ENCODE data around the gene COX5A. TPM values are rescaled to one million over a fixed set of nuclear protein-coding genes. Genes with fewer than 3 reads are reported as not detected.
"Not testable (repeated sequence)": the region's sequence is repeated elsewhere in the genome, so short reads cannot be mapped to it uniquely, and the experiment has no call there.

Gene COX5A
- total RNA-seq, 6 experiments from 2014 or later, result 130 to 169 (median 141) TPM

- ATAC-seq (no peak), DNase-seq (no peak)
- WGBS (ENCODE audit: insufficient coverage, low coverage, low lambda C conversion rate, missing lambda C conversion rate), result 100% methylated on average over 2 of the region's 3 CpGs
- Histone ChIP-seq H3K4me1 (peaks cover 0 to 21% (median 3%) of the 10 kb centered on the region in 4 donors), H3K27me3 (no peaks in the 10 kb centered on the region), H3K4me3 (no peak overlapping the region), H3K36me3 (peaks cover 0 to 21% (median 0%) of the 10 kb centered on the region in 4 donors), H3K9me3 (no peaks in the 10 kb centered on the region), H3K27ac (no peak overlapping the region)
- intact Hi-C loops (cut with DNase I), result no loop called here
- TF ChIP-seq POLR2A (IDR thresholded peaks at IDR 0.05) (no peak), CTCF (IDR thresholded peaks at IDR 0.05) (no peak)
Measured at GRCh38 chr15:74896316-74896715, 41.6 kb downstream of the COX5A start.

DNA sequence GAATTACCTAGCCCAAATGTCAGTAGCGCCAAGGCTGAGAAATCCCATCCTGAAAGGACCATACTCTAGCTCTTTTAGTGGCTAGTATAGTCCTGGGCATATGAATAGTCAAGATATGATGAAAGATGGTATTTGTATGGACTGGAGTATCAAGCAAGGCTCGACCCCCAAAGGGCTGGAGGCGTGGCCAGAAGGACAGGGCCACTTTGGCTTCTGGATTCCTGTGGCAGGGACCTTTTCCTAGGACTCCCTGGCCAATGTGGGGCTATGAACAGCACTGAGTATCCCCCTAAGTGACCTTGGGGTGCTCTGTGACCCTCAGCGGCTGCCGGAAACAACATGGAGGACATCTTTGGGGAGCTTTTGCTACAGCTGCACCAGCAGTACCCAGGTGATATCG is 42.0 kb downstream of the COX5A start:
- ATAC-seq, result no peak
- WGBS (ENCODE audit: insufficient coverage, low coverage, low lambda C conversion rate, missing lambda C conversion rate), result 96% methylated on average over 4 of the region's 6 CpGs
- H3K36me3 ChIP-seq, result peaks cover 0 to 21% (median 0%) of the 10 kb centered on the region in 4 donors
- H3K9me3 ChIP-seq, result no peaks in the 10 kb centered on the region
- intact Hi-C loops (cut with DNase I), result no loop called here
- peaks cover 0 to 24% (median 6%) of the 10 kb centered on the region in 4 donors for H3K4me1 ChIP-seq
- no peaks in the 10 kb centered on the region for H3K27me3 ChIP-seq
- TF ChIP-seq CTCF (IDR thresholded peaks at IDR 0.05), result no peak
- TF ChIP-seq POLR2A (IDR thresholded peaks at IDR 0.05), result no peak
- H3K27ac ChIP-seq, result no peak overlapping the region
- no peak for DNase-seq
- H3K4me3 ChIP-seq, result no peak overlapping the region

- H3K4me3 ChIP-seq; intact Hi-C loops (cut with DNase I); H3K27me3 ChIP-seq; H3K9me3 ChIP-seq; DNase-seq; ATAC-seq; H3K27ac ChIP-seq: not testable (repeated sequence)
- WGBS (ENCODE audit: insufficient coverage, low coverage, low lambda C conversion rate, missing lambda C conversion rate), result 89% methylated on average over 3 of the region's 7 CpGs
- H3K36me3 ChIP-seq, result peaks cover 0 to 11% (median 0%) of the 10 kb centered on the region in 4 donors
- H3K4me1 ChIP-seq, result peaks cover 0 to 29% (median 8%) of the 10 kb centered on the region in 4 donors
Measured at GRCh38 chr15:74894383-74894782, 43.5 kb downstream of the COX5A start.

GRCh38 chr15:74893627-74894026 is 44.2 kb downstream of the COX5A start:
- Histone ChIP-seq H3K9me3 (no peaks in the 10 kb centered on the region), H3K36me3 (peaks cover 0 to 11% (median 0%) of the 10 kb centered on the region in 4 donors), H3K27me3 (no peaks in the 10 kb centered on the region), H3K4me1 (peaks cover 0 to 29% (median 8%) of the 10 kb centered on the region in 4 donors), H3K27ac (no peak overlapping the region), H3K4me3 (no peak overlapping the region)
- ATAC-seq (no peak), DNase-seq (no peak)
- TF ChIP-seq CTCF (IDR thresholded peaks at IDR 0.05) (no peak), POLR2A (IDR thresholded peaks at IDR 0.05) (no peak)
- intact Hi-C loops (cut with DNase I), result no loop called here
- WGBS (ENCODE audit: insufficient coverage, low coverage, low lambda C conversion rate, missing lambda C conversion rate), result 82% methylated on average over 2 of the region's 3 CpGs

GRCh38 chr15:74892931-74893330 is 44.9 kb downstream of the COX5A start:
- Histone ChIP-seq H3K36me3 (peaks cover 0 to 11% (median 0%) of the 10 kb centered on the region in 4 donors), H3K9me3 (no peaks in the 10 kb centered on the region), H3K27ac (peak overlapping the region in 1 of 3 donors; percentile 74), H3K4me3 (no peak overlapping the region), H3K27me3 (no peaks in the 10 kb centered on the region), H3K4me1 (peaks cover 0 to 29% (median 8%) of the 10 kb centered on the region in 4 donors)
- intact Hi-C loops (cut with DNase I), result no loop called here
- no CpG with 5 or more reads among the region's 2 CpGs for WGBS (ENCODE audit: insufficient coverage, low coverage, low lambda C conversion rate, missing lambda C conversion rate)
- no peak for ATAC-seq
- TF ChIP-seq POLR2A (IDR thresholded peaks at IDR 0.05) (no peak), CTCF (IDR thresholded peaks at IDR 0.05) (no peak)
- no peak for DNase-seq

Data from right lobe of liver (tissue), 6 donors.